Sigmoid colon (tissue), 7 donors: ENCODE data around the gene LCN1. TPM values are rescaled to one million over a fixed set of nuclear protein-coding genes. Genes with fewer than 3 reads are reported as not detected.

Source experiments
- DNase-seq: peaks from one replicate; pipeline ENCODE4 v3.0.0-alpha.2; 2019
- H3K27ac ChIP-seq, 4 donors: fragments of 200-600 bp; sonication (generic); one replicate each; pipeline ENCODE4 v1.5.1; 2016 to 2019; ENCODE audit warnings: mild to moderate bottlenecking in 1 of 4
- H3K27me3 ChIP-seq, 3 donors: fragments of 200-600 bp; sonication (generic); one replicate each; pipeline ENCODE4 v1.5.1; 2019; ENCODE audit warnings: mild to moderate bottlenecking in 1 of 3
- H3K36me3 ChIP-seq, 4 donors: fragments of 200-600 bp; sonication (generic); one replicate each; pipeline ENCODE4 v1.5.1; 2016 to 2019
- H3K4me1 ChIP-seq, 4 donors: fragments of 200-600 bp; sonication (generic); one replicate each; pipeline ENCODE4 v1.5.1; 2017 to 2019
- H3K4me3 ChIP-seq, 4 donors: fragments of 200-600 bp; sonication (generic); one replicate each; pipeline ENCODE4 v1.5.1; 2017 to 2019; ENCODE audit warnings: mild to moderate bottlenecking in 2 of 4, moderate library complexity in 1 of 4
- H3K9me3 ChIP-seq, 4 donors: fragments of 200-600 bp in 3 of 4; sonication (generic) in 3 of 4; one replicate each; pipeline versions ENCODE4 v1.5.1 to v1.6.1; 2013 to 2019
- EP300 ChIP-seq, 4 donors: sonication (generic); formaldehyde crosslinking; IDR thresholded peaks; one replicate each; pipeline ENCODE4 v1.6.1; 2017; ENCODE audit warnings: antibody characterized with exemption in 4 of 4
- POLR2A ChIP-seq, 2 donors: fragments of 450-650 bp; IDR thresholded peaks; one replicate each; pipeline ENCODE4 v1.6.1; 2016; ENCODE audit warnings: antibody characterized with exemption in 2 of 2, mild to moderate bottlenecking in 2 of 2, moderate library complexity in 2 of 2
- POLR2AphosphoS5 ChIP-seq, 4 donors: sonication (generic); formaldehyde crosslinking; IDR thresholded peaks; one replicate each; pipeline ENCODE4 v1.6.1; 2017; ENCODE audit warnings: antibody characterized with exemption in 4 of 4
- WGBS, 2 donors: extraction: QIAGEN DNeasy Blood & Tissue Kit; methylation state at CpG; one replicate each; pipeline ENCODE4 v1.1.7; 2013; 5-methylcytosine and 5-hydroxymethylcytosine counted together
- intact Hi-C: fragments of 100-400 bp; cut with DNase I; formaldehyde crosslinking; loops from one replicate; pipeline ENCODE4 v1.15.1; 2023
- polyA plus RNA-seq, 3 donors: library from polyadenylated mRNA; stranded (reverse); fragments of 200-250 nt; gene quantifications; one replicate each; pipeline ENCODE4 v1.2.3, GENCODE V29; 2013
- total RNA-seq, 4 donors: library from RNA; depleted of rRNA; stranded (reverse); fragments of >200 nt; gene quantifications; one replicate each; pipeline ENCODE4 v1.1.0, GENCODE V29; 2016
- TF ChIP-seq, protein P1 (sequence below), 4 experiments: fragments of 450-650 bp in 3 of 4; fragments of 200-600 bp in 1 of 4; IDR thresholded peaks; one replicate each; pipeline ENCODE4 v1.5.1; 2016 to 2019; ENCODE audit warnings: antibody characterized with exemption in 4 of 4, mild to moderate bottlenecking in 3 of 4, moderate library complexity in 2 of 4
- donor health status: healthy with polysubstance abuse.
- donor health status: Bipolar disorder and iron deficiency.
- donor health status: healthy.

The LCN1 gene
- total and polyA plus RNA-seq, 7 donors = 0.10 TPM; not detected in 6

DNA sequence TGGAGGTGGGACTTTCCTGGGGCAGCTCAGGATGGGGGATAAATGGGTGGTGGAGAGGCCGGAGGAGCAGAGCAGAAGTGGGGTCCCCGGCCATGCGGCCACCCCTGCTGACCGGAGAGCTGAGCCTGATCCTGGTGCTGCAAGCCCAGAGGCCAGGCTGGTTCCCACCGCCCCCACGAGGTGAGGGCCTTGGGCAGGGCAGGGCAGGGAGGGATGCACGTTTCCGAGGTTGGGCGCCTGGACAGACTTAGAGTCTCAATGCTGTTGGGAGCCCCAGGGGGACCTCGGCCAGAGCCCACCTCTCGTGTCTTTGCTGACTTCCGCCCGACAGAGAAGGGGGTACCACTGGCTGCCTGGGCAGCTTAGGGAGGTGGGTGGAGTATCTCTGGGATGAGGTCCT is 30.2 kb downstream of the LCN1 start:
- no peak for DNase-seq
- no peak overlapping the region for H3K27ac ChIP-seq
- no peaks in the 10 kb centered on the region for H3K27me3 ChIP-seq
- TF ChIP-seq POLR2A (IDR thresholded peaks at IDR 0.05) = no peak
- TF ChIP-seq EP300 (IDR thresholded peaks at IDR 0.05) = no peak
- TF ChIP-seq POLR2AphosphoS5 (IDR thresholded peaks at IDR 0.05) = no peak
- TF ChIP-seq, protein P1, sequence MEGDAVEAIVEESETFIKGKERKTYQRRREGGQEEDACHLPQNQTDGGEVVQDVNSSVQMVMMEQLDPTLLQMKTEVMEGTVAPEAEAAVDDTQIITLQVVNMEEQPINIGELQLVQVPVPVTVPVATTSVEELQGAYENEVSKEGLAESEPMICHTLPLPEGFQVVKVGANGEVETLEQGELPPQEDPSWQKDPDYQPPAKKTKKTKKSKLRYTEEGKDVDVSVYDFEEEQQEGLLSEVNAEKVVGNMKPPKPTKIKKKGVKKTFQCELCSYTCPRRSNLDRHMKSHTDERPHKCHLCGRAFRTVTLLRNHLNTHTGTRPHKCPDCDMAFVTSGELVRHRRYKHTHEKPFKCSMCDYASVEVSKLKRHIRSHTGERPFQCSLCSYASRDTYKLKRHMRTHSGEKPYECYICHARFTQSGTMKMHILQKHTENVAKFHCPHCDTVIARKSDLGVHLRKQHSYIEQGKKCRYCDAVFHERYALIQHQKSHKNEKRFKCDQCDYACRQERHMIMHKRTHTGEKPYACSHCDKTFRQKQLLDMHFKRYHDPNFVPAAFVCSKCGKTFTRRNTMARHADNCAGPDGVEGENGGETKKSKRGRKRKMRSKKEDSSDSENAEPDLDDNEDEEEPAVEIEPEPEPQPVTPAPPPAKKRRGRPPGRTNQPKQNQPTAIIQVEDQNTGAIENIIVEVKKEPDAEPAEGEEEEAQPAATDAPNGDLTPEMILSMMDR (IDR thresholded peaks at IDR 0.05) = no peak
- H3K4me1 ChIP-seq = no peaks in the 10 kb centered on the region
- no peak overlapping the region for H3K4me3 ChIP-seq
- no peaks in the 10 kb centered on the region for H3K36me3 ChIP-seq
- intact Hi-C loops = no loop called here
- 81 to 89% methylated on average over 13 of the region's 13 CpGs for WGBS, 2 donors
- no peaks in the 10 kb centered on the region for H3K9me3 ChIP-seq

DNA sequence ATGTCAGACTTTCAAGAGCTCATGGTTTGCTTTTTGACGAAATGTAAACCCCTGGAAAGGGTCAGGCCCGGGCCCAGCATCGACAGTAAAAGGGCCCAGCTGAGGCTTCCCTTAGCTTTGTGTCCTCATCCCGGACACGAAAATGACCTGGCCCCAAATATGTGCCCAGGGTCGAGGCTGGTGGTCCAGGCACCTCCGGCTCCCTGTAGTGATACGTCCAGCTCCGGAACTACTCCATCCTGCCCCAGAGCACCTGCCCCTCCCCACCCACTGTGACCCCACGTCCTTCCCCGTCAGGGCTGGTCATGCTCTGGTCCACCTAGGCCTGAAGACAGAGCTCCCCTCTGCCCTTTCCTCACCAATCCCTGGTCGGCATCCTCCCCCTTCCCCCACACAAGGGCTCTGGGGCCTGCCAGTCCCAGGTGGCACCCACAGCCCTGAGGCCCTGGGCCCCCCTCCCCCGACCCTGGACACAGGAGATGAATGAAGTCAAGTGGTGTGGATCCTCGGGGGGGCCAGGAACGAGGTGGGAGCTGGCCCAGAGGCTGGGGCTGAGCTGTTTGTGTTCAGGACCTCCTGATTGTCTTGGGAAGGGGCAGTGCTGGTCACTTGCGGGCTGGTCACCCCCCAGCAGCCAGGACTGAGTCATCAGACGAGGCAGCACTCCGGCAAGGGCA is 30.9 kb downstream of the LCN1 start:
- WGBS, 2 donors = 71 to 79% methylated on average over 18 of the region's 18 CpGs
- DNase-seq = no peak
- TF ChIP-seq EP300 (IDR thresholded peaks at IDR 0.05) (no peak), POLR2A (IDR thresholded peaks at IDR 0.05) (no peak), POLR2AphosphoS5 (IDR thresholded peaks at IDR 0.05) (no peak)
- TF ChIP-seq, protein P1 (IDR thresholded peaks at IDR 0.05) = no peak

DNA sequence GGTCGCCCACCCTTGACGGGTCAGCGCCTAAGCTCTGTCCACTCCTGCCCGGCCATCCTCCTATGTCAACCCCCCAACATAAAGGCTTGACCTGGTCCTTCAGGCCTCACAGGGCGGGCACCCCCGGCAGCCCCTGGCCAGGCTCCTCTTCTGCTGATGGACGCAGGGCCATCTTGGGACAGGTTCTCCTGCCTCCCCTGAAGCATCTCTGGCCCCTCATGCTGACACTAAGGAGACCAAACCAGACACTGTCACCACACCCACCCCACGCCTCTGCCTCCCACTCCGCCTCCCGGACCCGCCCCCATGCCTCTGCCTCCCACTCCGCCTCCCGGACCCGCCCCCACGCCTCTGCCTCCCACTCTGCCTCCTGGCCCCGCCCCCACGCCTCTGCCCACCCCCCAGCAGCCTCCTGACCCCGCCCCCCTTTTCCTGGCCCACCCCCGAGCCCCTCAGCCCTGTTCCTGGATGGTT is 31.5 kb downstream of the LCN1 start:
- intact Hi-C loops = no loop called here
- DNase-seq = no peak
- no peaks in the 10 kb centered on the region for H3K9me3 ChIP-seq
- no peaks in the 10 kb centered on the region for H3K27me3 ChIP-seq
- no peak overlapping the region for H3K27ac ChIP-seq
- H3K4me3 ChIP-seq = no peak overlapping the region
- WGBS, 2 donors = 71 to 86% methylated on average over 19 of the region's 19 CpGs
- H3K36me3 ChIP-seq = no peaks in the 10 kb centered on the region
- H3K4me1 ChIP-seq = no peaks in the 10 kb centered on the region
- TF ChIP-seq POLR2AphosphoS5 (IDR thresholded peaks at IDR 0.05) (no peak), POLR2A (IDR thresholded peaks at IDR 0.05) (no peak), EP300 (IDR thresholded peaks at IDR 0.05) (no peak)
- TF ChIP-seq, protein P1 (IDR thresholded peaks at IDR 0.05) = no peak

More for the DNA sequence above, 30.9 kb downstream of the LCN1 start:
- intact Hi-C loops = no loop called here
- Histone ChIP-seq H3K4me1 (no peaks in the 10 kb centered on the region), H3K27me3 (no peaks in the 10 kb centered on the region), H3K27ac (no peak overlapping the region), H3K9me3 (no peaks in the 10 kb centered on the region), H3K36me3 (no peaks in the 10 kb centered on the region), H3K4me3 (no peak overlapping the region)

DNA sequence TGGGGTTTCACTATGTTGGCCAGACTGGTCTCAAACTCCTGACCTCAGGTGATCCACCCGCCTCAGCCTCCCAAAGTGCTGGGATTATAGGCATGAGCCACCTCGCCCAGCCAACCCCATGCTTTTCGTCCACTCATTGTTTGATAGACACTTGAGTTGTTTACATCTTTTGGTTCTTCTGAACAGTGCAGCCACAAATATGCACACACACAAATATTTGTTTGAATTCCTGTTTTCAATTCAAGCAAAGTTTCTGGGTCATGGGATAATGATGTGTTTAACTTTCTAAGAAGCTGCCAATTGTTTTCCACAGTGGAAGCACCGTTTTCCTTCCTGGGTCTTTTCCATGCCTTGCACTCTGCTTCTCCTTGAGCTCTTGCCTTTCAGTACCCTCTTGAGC is 33.5 kb downstream of the LCN1 start:
- Histone ChIP-seq H3K4me3 (no peak overlapping the region), H3K9me3 (no peaks in the 10 kb centered on the region), H3K27ac (no peak overlapping the region), H3K36me3 (no peaks in the 10 kb centered on the region), H3K27me3 (no peaks in the 10 kb centered on the region), H3K4me1 (no peaks in the 10 kb centered on the region)
- 53 to 79% methylated on average over 4 of the region's 4 CpGs for WGBS, 2 donors
- intact Hi-C loops = no loop called here
- DNase-seq = no peak
- TF ChIP-seq POLR2A (IDR thresholded peaks at IDR 0.05) (no peak), POLR2AphosphoS5 (IDR thresholded peaks at IDR 0.05) (no peak), EP300 (IDR thresholded peaks at IDR 0.05) (no peak)
- TF ChIP-seq, protein P1 (IDR thresholded peaks at IDR 0.05) = no peak

DNA sequence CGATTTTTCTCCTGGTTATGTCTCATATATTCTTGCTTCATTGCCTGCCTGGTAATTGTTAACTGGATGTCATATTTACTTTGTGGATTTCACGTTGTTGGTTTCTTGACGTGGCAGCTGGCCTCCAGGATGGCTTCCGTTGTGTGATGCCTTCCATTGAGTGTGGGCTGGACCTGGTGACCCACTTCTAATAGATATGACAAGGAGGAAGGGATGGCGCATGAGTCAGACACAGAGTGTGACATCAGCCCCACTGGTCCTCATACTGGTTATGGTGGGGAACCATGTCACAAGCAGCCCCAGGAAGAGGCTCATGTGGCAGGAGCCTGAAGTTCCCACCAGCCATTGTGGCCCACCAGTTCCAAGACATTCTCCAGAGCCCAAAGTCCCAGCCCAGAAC is 34.0 kb downstream of the LCN1 start:
- Histone ChIP-seq H3K4me3 (no peak overlapping the region), H3K27me3 (no peaks in the 10 kb centered on the region), H3K27ac (no peak overlapping the region), H3K9me3 (no peaks in the 10 kb centered on the region), H3K4me1 (no peaks in the 10 kb centered on the region), H3K36me3 (no peaks in the 10 kb centered on the region)
- DNase-seq = no peak
- whole genome bisulfite sequencing, 2 donors = 56 to 81% methylated on average over 5 of the region's 5 CpGs
- TF ChIP-seq POLR2AphosphoS5 (IDR thresholded peaks at IDR 0.05) (no peak), POLR2A (IDR thresholded peaks at IDR 0.05) (no peak), EP300 (IDR thresholded peaks at IDR 0.05) (no peak)
- TF ChIP-seq, protein P1 (IDR thresholded peaks at IDR 0.05) = no peak
- intact Hi-C loops = no loop called here
